Activated CD8-positive, alpha-beta memory T cell treated with anti-CD3 and anti-CD28 coated beads for 48 hours (primary cell): ENCODE data around the gene PODN.

Source experiments
- DNase-seq, 3 experiments: peaks; one replicate each; pipeline ENCODE4 v3.0.0-alpha.2; 2020; ENCODE audit warnings: low read depth in 2 of 3, low spot score in 2 of 3

Gene PODN

DNA sequence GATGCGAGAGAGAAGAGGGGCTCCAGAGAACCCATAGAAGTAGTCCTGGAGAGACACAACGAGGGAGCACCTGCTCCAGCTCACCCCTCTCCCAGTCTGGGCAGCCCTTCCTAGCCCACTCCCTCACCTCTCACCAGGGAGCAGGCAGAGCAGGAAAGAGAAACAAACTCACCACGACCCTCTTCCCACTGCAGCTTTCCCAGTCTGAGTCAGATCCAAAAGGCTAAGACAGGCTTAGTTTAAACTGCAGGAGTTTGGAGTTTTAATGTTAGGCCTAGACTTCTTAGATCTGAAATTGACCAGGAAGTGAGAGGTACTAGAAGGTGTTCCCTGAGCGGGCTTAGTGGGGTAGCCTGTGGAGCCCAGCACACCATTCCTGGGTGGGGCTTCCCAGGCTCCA is 50.8 kb downstream of the PODN start:
- DNase-seq: no peak

DNA sequence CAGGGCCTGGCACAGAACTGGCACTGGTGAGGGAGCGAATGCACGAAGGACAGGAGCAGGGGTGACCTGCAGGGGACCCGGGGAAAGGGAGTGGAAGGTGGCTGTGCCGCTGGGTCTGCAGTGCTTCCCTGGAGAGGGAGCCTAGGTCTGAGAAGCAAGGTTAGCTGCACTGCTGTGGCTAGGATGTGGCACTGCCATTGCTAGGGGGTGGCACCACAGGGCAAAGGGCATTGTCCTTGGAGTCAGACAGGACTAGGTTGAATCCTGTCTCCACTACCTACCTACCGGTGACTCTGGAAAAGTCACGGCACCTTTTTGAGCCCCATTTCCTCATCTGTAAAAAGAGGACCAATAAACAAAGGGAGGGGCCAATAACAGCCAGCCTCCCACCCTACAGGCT is 52.1 kb downstream of the PODN start:
- no peak for DNase-seq

GRCh38 chr1:53114581-53115400 is 52.8 kb downstream of the PODN start:
- no peak for DNase-seq

- DNase-seq: no peak
Observed at GRCh38 chr1:53115403-53116306, 53.6 kb downstream of the PODN start.

DNA sequence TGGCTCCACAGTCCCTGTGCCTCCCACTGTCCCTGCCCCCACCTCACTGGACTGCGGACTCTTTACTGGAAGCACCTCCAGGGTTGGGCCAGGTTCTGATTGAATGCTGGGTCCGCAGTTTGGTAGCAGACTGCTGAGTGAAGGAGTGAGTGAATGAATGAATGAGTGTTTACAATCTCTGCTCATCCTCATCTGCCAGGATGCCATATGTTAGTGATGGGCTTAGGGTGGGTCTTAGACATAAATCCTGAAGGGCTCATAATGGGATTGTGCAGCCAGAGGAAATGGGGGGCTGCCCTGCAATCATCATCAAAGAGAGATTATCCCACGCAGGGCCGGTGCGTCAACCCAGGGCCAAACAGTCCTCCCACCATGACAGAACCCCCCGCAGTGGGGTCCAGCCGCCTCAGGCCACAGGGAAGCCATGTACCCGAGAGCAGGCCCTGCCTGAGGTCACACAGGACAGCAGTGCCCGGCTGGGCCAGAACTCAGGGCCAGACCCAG is 54.3 kb downstream of the PODN start:
- no peak for DNase-seq

DNA sequence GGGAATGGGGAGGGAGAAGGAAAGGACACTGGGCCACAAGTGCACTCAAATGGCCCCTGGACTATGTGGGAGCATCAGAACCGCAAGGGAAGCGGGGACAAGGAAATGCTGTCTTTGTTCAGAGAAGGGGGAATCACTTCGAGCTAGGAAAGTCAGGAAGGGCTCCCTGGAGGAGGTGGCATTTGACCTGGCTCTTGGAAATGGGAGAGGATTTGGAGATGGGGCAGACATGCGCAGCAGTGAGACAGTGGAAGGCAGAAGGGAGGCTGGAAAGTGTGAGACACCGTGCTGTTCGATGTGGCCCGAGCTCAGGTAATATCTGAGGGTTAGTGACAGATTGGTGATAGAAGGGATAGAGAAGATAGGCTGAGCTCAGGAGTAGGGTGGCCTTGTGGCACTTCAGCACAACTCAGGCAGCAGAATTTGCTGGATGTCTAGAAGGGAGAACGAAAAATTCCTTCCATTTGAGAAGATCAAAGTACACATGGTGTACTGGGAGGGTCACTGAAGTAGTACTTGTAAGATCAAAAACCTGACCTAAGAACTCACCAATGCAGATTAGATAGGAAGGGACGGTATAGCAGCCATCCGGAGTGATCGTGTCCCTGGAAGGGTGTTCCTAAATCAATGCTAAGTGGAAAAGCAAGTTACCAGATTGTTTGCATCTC is 55.1 kb downstream of the PODN start:
- no peak for DNase-seq

DNA sequence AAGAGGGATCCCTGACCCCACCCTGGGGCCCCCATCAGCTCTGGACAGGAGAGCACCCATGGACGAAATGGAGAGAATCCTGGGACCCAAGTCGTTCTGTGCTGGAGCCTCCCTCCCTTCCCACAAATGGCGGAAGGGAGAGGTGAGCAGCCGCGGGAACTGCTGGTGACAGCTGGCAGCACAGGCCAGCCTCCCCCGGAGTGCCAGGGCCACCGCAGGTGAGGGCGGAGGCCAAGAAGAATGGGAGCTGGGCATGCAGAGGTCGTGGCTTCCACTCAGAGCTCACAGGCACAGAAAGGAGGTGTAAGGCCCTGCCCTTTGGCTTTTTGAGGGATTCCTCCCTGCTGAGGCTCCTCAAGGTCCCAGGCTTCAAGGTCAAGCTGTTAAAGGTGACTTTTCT is 55.8 kb downstream of the PODN start:
- no peak for DNase-seq

DNA sequence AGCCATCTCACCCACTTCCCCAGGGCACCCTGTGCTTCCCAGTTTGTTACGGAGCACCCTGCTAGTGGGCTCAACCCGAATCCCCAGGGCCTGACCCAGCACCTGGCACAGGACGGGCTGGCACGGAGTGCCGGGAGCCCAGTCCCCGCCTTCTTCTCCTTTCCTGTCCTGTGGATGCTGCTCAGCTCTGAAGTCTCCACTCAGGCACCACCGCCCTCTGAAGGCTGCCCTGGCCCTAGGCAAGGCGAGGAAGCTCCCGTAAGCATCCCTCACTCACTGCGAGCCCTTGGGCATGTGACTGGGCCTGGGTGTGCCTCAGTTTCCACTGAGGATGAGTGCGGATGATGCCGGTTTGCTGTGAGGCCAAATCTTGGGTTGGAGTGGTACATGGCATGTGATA is 58.6 kb downstream of the PODN start:
- DNase-seq: no peak

- no peak for DNase-seq
Observed at GRCh38 chr1:53121319-53122172, 59.5 kb downstream of the PODN start.

- no peak for DNase-seq
Observed at GRCh38 chr1:53122201-53122885, 60.3 kb downstream of the PODN start.

GRCh38 chr1:53122961-53123413 is 61.0 kb downstream of the PODN start:
- DNase-seq: no peak

- no peak for DNase-seq
Observed at GRCh38 chr1:53123453-53124140, 61.6 kb downstream of the PODN start.

DNA sequence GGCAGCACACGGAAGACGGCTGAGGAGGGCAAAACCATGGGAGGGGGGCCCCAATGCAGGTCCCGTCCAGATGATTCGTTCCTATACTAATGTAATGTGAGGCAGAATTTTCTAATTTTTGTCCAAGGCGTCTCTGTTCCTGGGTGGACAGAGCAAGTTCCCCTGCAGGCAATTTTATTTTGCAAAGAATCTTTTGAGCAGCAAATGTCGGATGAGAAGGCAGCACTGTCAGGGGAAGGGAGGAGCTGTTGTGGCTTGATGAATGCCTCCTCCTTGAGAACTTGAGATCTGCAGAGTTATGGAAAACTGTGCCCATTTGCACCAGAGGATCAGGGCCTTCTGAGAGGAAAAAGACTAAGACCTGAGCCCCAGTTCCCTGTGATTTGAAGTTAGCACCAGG is 63.1 kb downstream of the PODN start:
- DNase-seq: no peak

GRCh38 chr1:53125623-53126360 is 63.8 kb downstream of the PODN start:
- DNase-seq: no peak

GRCh38 chr1:53126495-53126894 is 64.5 kb downstream of the PODN start:
- DNase-seq: no peak

- no peak for DNase-seq
Observed at GRCh38 chr1:53127546-53127945, 65.5 kb downstream of the PODN start.

DNA sequence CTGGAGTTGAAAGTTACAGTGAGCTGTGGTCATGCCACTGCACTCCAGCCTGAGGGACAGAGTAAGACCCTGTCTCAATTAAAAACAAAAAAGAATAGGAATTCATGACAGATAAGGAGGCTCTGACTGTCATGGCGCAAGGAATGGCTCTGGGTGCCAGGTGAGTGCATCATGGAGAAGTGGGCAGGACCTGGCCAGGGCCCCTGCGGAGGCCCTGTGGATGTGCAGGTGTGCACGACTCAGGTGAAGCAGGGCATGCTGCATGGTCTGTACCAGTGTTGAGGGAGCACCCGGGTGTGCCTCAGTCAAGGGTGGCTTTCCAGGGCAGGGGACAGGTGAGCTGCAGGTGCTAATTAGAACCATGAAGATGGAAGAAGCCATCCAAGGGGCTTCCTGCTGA is 66.4 kb downstream of the PODN start:
- DNase-seq: no peak

DNA sequence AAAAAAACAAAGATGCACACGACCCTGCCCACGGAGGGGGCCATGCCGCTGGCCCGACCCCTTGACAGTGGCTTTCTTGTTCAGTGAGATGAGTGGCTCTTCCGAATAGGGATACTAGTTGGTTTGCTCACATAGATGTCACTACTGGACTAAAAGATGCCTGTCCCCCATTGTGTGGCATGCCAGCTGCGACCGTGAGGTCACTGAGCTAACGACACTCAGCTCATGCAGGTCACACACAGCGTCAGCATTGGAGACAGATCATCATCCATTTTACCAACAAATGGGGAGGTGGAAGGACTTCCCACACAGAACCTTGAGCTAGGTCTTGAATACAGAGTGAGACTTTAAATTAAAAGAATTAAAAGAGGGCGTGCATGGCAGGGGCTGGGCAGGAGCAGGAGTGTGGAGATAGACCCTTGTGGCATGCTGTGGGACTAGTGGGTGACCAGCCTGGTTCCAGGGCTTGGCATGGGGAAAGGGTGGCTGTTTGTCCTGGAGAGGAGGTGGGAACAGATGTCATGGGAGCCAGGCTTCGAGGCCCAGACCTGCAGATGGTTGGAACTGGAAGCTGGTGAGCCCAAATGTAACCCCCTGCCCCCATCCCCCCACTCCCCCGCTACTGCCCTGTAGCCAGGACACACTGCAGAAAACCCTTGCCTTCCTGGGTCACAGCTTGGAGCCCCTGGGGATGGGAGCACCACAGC is 68.0 kb downstream of the PODN start:
- DNase-seq: no peak
